Hepatocyte (in vitro differentiated cells): ENCODE measurements around the gene ICA1.

ENCODE experiments used
- CTCF ChIP-seq: fragments of 200-600 bp; sonication (generic); IDR thresholded peaks from 2 replicates; pipeline ENCODE4 v1.5.1; 2016; ENCODE audit warnings: antibody characterized with exemption, mild to moderate bottlenecking; ENCODE audit not compliant: poor library complexity
- EZH2 ChIP-seq: fragments of 200-600 bp; sonication (generic); IDR thresholded peaks from 2 replicates; pipeline ENCODE4 v1.6.1; 2016; ENCODE audit warnings: antibody characterized with exemption, mild to moderate bottlenecking, borderline replicate concordance

- TF ChIP-seq CTCF (no peak), EZH2 (no peak)
Observed at GRCh38 chr7:8284606-8285005, 22.6 kb upstream of the ICA1 start.
